Stomach smooth muscle (tissue), 2 donors: Measurements from ENCODE around the gene GPC5.

ENCODE experiments used
- H3K27ac ChIP-seq: one replicate; pipeline ENCODE4 v1.7.0; 2013; ENCODE audit warnings: mild to moderate bottlenecking, low read length, inconsistent platforms
- H3K27me3 ChIP-seq, 2 donors: one replicate each; pipeline ENCODE4 v1.7.0; 2013; ENCODE audit warnings: low read length in 2 of 2; ENCODE audit not compliant: insufficient read depth in 2 of 2, control insufficient read depth in 1 of 2
- H3K36me3 ChIP-seq, 2 donors: one replicate each; pipeline ENCODE4 v1.7.0; 2013; ENCODE audit warnings: low read length in 2 of 2; ENCODE audit not compliant: control insufficient read depth in 2 of 2, insufficient read depth in 2 of 2
- H3K4me1 ChIP-seq: one replicate; pipeline ENCODE4 v1.7.0; 2013; ENCODE audit warnings: low read length; ENCODE audit not compliant: control insufficient read depth, insufficient read depth
- H3K4me3 ChIP-seq, 2 donors: one replicate each; pipeline ENCODE4 v1.7.0; 2013; ENCODE audit warnings: low read length in 2 of 2
- H3K9ac ChIP-seq, 2 donors: one replicate each; pipeline ENCODE4 v1.7.0; 2013; ENCODE audit warnings: low read length in 2 of 2, mild to moderate bottlenecking in 1 of 2
- H3K9me3 ChIP-seq, 2 donors: one replicate each; pipeline ENCODE4 v1.7.0; 2013; ENCODE audit warnings: low read length in 2 of 2; ENCODE audit not compliant: control insufficient read depth in 2 of 2
- donor health status: healthy.
- donor health status: Pancreatic carcinoma.

Gene GPC5

DNA sequence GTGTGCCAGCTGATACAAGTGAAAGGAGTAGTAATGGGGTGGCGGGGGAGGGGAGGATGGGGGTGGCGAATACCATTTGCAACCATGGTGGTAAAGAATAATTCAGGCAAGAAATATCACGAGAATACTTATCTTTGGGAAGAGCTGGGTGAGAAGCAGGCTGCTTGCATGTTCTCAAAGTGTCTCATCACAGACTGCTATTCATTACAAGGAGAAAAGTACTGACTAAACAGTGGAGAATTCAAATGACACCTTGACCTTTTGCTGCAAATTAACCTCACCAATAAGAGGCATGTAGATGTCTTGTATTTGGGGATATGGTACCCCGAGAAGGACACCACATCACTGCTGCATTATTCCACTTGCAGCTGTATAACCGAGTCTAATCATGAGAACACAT lies 1242.5 kb downstream of the GPC5 start:
- Histone ChIP-seq H3K27me3 (no peaks in the 10 kb centered on the region), H3K9me3 (no peaks in the 10 kb centered on the region), H3K27ac (no peak overlapping the region), H3K9ac (no peak overlapping the region), H3K36me3 (no peaks in the 10 kb centered on the region), H3K4me1 (no peaks in the 10 kb centered on the region), H3K4me3 (no peak overlapping the region)

- Histone ChIP-seq H3K9me3 (no peaks in the 10 kb centered on the region), H3K27ac (no peak overlapping the region), H3K4me3 (no peak overlapping the region), H3K36me3 (no peaks in the 10 kb centered on the region), H3K27me3 (no peaks in the 10 kb centered on the region), H3K4me1 (no peaks in the 10 kb centered on the region), H3K9ac (no peak overlapping the region)
These were observed 1250.9 kb downstream of the GPC5 start for GRCh38 chr13:92649140-92649813.

- H3K4me3 ChIP-seq, result no peak overlapping the region
- H3K36me3 ChIP-seq, result no peaks in the 10 kb centered on the region
- H3K4me1 ChIP-seq, result no peaks in the 10 kb centered on the region
- no peaks in the 10 kb centered on the region for H3K27me3 ChIP-seq
- H3K9me3 ChIP-seq, result no peaks in the 10 kb centered on the region
- no peak overlapping the region for H3K9ac ChIP-seq
- no peak overlapping the region for H3K27ac ChIP-seq
These were observed 1257.7 kb downstream of the GPC5 start for GRCh38 chr13:92656103-92656502.

- H3K4me3 ChIP-seq, result no peak overlapping the region
- H3K27me3 ChIP-seq, result no peaks in the 10 kb centered on the region
- no peaks in the 10 kb centered on the region for H3K4me1 ChIP-seq
- H3K27ac ChIP-seq, result no peak overlapping the region
- no peaks in the 10 kb centered on the region for H3K36me3 ChIP-seq
- no peak overlapping the region for H3K9ac ChIP-seq
- H3K9me3 ChIP-seq, result no peaks in the 10 kb centered on the region
These were observed 1258.2 kb downstream of the GPC5 start for GRCh38 chr13:92656648-92657047.

DNA sequence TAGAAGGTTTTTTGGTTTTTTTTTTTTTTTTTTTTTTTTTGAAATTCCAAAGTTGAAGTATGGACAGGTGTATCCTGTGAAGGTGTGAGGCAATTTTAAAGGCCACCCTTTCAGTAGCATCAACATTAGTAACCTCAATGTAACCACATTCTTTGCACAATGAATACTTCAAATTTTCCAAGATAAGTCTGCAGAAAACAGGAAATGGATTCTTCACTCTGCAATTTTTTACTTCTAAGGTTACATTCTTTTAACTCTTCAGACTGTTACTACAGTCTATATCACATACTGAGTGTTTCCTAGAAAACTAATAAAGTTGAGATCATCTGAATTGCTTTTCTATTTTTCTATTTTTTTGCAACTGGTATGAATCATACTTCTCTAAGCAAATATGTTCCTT lies 1259.1 kb downstream of the GPC5 start:
- Histone ChIP-seq H3K27ac (no peak overlapping the region), H3K4me3 (no peak overlapping the region), H3K27me3 (no peaks in the 10 kb centered on the region), H3K4me1 (no peaks in the 10 kb centered on the region), H3K9me3 (no peaks in the 10 kb centered on the region), H3K36me3 (no peaks in the 10 kb centered on the region), H3K9ac (no peak overlapping the region)

GRCh38 chr13:92658293-92658692 lies 1259.9 kb downstream of the GPC5 start:
- Histone ChIP-seq H3K4me3 (no peak overlapping the region), H3K9me3 (no peaks in the 10 kb centered on the region), H3K27ac (no peak overlapping the region), H3K27me3 (no peaks in the 10 kb centered on the region), H3K4me1 (no peaks in the 10 kb centered on the region), H3K9ac (no peak overlapping the region), H3K36me3 (no peaks in the 10 kb centered on the region)

DNA sequence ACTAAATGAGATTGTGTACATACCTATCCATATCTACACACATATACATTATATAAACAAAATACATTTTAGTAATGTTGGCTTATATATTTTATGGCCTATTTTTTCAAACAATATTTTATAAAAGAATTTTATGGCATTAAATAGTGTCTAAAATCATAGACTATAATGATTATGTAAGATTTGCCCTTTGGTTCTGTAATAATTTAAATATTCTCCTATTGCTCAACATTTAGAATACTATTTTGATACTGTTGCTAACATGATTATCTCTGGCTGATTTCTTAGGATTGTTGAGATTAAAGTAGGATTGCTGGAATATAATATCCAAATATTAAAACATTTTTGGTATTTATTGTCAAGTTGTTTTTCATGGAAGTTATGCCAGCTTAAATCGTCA lies 1263.0 kb downstream of the GPC5 start:
- H3K36me3 ChIP-seq, result no peaks in the 10 kb centered on the region
- no peak overlapping the region for H3K27ac ChIP-seq
- H3K27me3 ChIP-seq, result no peaks in the 10 kb centered on the region
- no peak overlapping the region for H3K4me3 ChIP-seq
- H3K4me1 ChIP-seq, result no peaks in the 10 kb centered on the region
- H3K9me3 ChIP-seq, result no peaks in the 10 kb centered on the region
- no peak overlapping the region for H3K9ac ChIP-seq

- H3K4me3 ChIP-seq, result no peak overlapping the region
- no peak overlapping the region for H3K9ac ChIP-seq
- H3K27ac ChIP-seq, result no peak overlapping the region
- H3K9me3 ChIP-seq, result no peaks in the 10 kb centered on the region
- H3K36me3 ChIP-seq, result no peaks in the 10 kb centered on the region
- H3K4me1 ChIP-seq, result no peaks in the 10 kb centered on the region
- H3K27me3 ChIP-seq, result no peaks in the 10 kb centered on the region
These were observed 1269.7 kb downstream of the GPC5 start for GRCh38 chr13:92668157-92668556.

GRCh38 chr13:92670096-92670495 lies 1271.7 kb downstream of the GPC5 start:
- no peaks in the 10 kb centered on the region for H3K9me3 ChIP-seq
- no peaks in the 10 kb centered on the region for H3K27me3 ChIP-seq
- no peaks in the 10 kb centered on the region for H3K36me3 ChIP-seq
- no peak overlapping the region for H3K4me3 ChIP-seq
- no peak overlapping the region for H3K9ac ChIP-seq
- no peak overlapping the region for H3K27ac ChIP-seq
- H3K4me1 ChIP-seq, result no peaks in the 10 kb centered on the region

DNA sequence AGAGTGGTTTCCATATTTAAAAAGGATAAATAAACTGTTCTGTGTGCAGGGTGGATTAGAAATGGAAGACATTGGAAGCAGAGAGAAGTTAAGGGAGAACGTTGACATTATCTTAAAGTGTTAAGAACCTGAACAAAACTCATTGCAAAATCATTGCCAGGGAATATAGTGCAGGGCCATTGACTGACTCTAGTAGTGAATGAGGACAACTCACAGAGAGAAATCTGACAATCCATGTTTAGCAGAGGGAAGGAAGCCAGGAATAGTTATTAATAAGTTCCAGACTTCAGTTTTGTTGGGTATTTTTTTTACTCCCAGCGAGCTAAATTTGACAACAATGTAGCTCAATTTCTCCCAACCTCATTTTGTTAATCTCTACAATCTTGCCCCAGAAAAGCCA lies 1273.4 kb downstream of the GPC5 start:
- no peak overlapping the region for H3K4me3 ChIP-seq
- H3K9ac ChIP-seq, result no peak overlapping the region
- no peak overlapping the region for H3K27ac ChIP-seq
- H3K9me3 ChIP-seq, result no peaks in the 10 kb centered on the region
- no peaks in the 10 kb centered on the region for H3K36me3 ChIP-seq
- no peaks in the 10 kb centered on the region for H3K27me3 ChIP-seq
- no peaks in the 10 kb centered on the region for H3K4me1 ChIP-seq

- no peaks in the 10 kb centered on the region for H3K9me3 ChIP-seq
- no peak overlapping the region for H3K27ac ChIP-seq
- H3K4me1 ChIP-seq, result no peaks in the 10 kb centered on the region
- no peaks in the 10 kb centered on the region for H3K36me3 ChIP-seq
- H3K4me3 ChIP-seq, result no peak overlapping the region
- no peaks in the 10 kb centered on the region for H3K27me3 ChIP-seq
- H3K9ac ChIP-seq, result no peak overlapping the region
These were observed 1277.8 kb downstream of the GPC5 start for GRCh38 chr13:92676246-92676645.
